HepG2 (cell line): ENCODE data around the gene UBXN6. TPM values are rescaled to one million over a fixed set of nuclear protein-coding genes. Genes with fewer than 3 reads are reported as not detected.

ENCODE experiments used
- BHLHE40 ChIP-seq: IDR thresholded peaks from 2 replicates; pipeline ENCODE4 v1.6.1; 2011; ENCODE audit warnings: low read length, improper control_type of control experiment
- ELK4 ChIP-seq: sonication (generic); formaldehyde crosslinking; IDR thresholded peaks from 2 replicates; pipeline ENCODE4 v1.9.0; 2021; ENCODE audit warnings: missing genetic modification reagents, borderline replicate concordance
- FLYWCH1 ChIP-seq: sonication (generic); formaldehyde crosslinking; IDR thresholded peaks from 2 replicates; pipeline ENCODE4 v1.8.1; 2023; ENCODE audit warnings: mild to moderate bottlenecking, missing genetic modification reagents
- GMEB1 ChIP-seq: sonication (generic); formaldehyde crosslinking; IDR thresholded peaks from 2 replicates; pipeline ENCODE4 v1.5.1; 2020; ENCODE audit warnings: missing genetic modification reagents, mild to moderate bottlenecking, borderline replicate concordance
- KDM3A ChIP-seq: IDR thresholded peaks from 2 replicates; pipeline ENCODE4 v1.6.1; 2018; ENCODE audit warnings: low read depth, missing compliant biosample characterization
- MXD4 ChIP-seq: IDR thresholded peaks from 2 replicates; pipeline ENCODE4 v1.6.1; 2016; ENCODE audit warnings: mild to moderate bottlenecking, missing biosample characterization, missing genetic modification reagents
- NFYC ChIP-seq: IDR thresholded peaks from 2 replicates; pipeline ENCODE4 v1.6.1; 2016; ENCODE audit warnings: missing genetic modification reagents, missing compliant biosample characterization
- NRL ChIP-seq: sonication (generic); formaldehyde crosslinking; IDR thresholded peaks from 2 replicates; pipeline ENCODE4 v1.5.0; 2020; ENCODE audit warnings: missing genetic modification reagents, mild to moderate bottlenecking, moderate library complexity, borderline replicate concordance
- PITX1 ChIP-seq: sonication (generic); formaldehyde crosslinking; IDR thresholded peaks from 2 replicates; pipeline ENCODE4 v1.5.1; 2020; ENCODE audit warnings: mild to moderate bottlenecking, missing genetic modification reagents
- RBM22 ChIP-seq: fragments of 200-400 bp; formaldehyde crosslinking; optimal IDR thresholded peaks from 2 replicates; pipeline ENCODE3; 2017; ENCODE audit warnings: mild to moderate bottlenecking, low read length, moderate library complexity
- SPEN ChIP-seq: sonication (generic); formaldehyde crosslinking; IDR thresholded peaks from 2 replicates; pipeline ENCODE4 v1.5.1; 2020; ENCODE audit warnings: low read depth, mild to moderate bottlenecking, missing genetic modification reagents
- TOE1 ChIP-seq: sonication (generic); formaldehyde crosslinking; IDR thresholded peaks from 2 replicates; pipeline ENCODE4 v1.4.0; 2020; ENCODE audit warnings: mild to moderate bottlenecking, missing genetic modification reagents
- UBTF ChIP-seq: sonication (generic); formaldehyde crosslinking; IDR thresholded peaks from 2 replicates; pipeline ENCODE4 v1.4.0; 2020; ENCODE audit warnings: mild to moderate bottlenecking, missing genetic modification reagents
- ZHX2 ChIP-seq, 2 experiments: sonication (generic) in 1 of 2; formaldehyde crosslinking in 1 of 2; IDR thresholded peaks; 2 replicates each; pipeline versions ENCODE4 v1.6.1 to v1.9.0; 2014 to 2022; ENCODE audit warnings: antibody characterized with exemption in 1 of 2, borderline replicate concordance in 1 of 2, inconsistent platforms in 1 of 2, low read depth in 1 of 2, missing genetic modification reagents in 1 of 2
- ZNF362 ChIP-seq: sonication (generic); formaldehyde crosslinking; IDR thresholded peaks from 2 replicates; pipeline ENCODE4 v1.4.0; 2020; ENCODE audit warnings: missing genetic modification reagents, mild to moderate bottlenecking, borderline replicate concordance
- polyA plus RNA-seq, 8 experiments: library from polyadenylated mRNA; depleted of rRNA in 3 of 8; stranded (reverse) in 7 of 8; unstranded in 1 of 8; fragments of >200 nt; fragmentation: Illumina TruSeq in 4 of 8; extraction: Trizol in 4 of 8; gene quantifications; 2 replicates each; pipeline versions ENCODE4 v1.2.1 to v1.2.3, GENCODE V29; 2011 to 2016; ENCODE audit warnings: low read depth in 4 of 8, missing spikeins in 1 of 8, mixed read lengths in 1 of 8; ENCODE audit not compliant: insufficient read depth in 1 of 8
- total RNA-seq, 5 experiments: library from RNA; depleted of rRNA; stranded (reverse); fragments of >200 nt; fragmentation: Illumina TruSeq; extraction: Trizol; gene quantifications; 2 replicates each; pipeline ENCODE4 v1.2.3, GENCODE V29; 2016; ENCODE audit warnings: low read depth in 1 of 5

The UBXN6 gene
- total and polyA plus RNA-seq, 2 of the 13 experiments (the other 11 are each of a cell fraction or from before 2014, with no cell fraction given), result 34.9 to 35.5 TPM

- TF ChIP-seq BHLHE40 (peak; percentile 82), GMEB1 (peak; percentile 76), ZNF362 (CRISPR knock-in tag) (peak; percentile 98), RBM22 (peak; percentile 98), ELK4 (peak; percentile 42; the same call in 1 of the 2 replicates), PITX1 (peak; percentile 27; the same call in 1 of the 2 replicates), TOE1 (CRISPR knock-in tag) (no peak), NFYC (CRISPR knock-in tag) (peak; percentile 58; the same call in 1 of the 2 replicates), MXD4 (CRISPR knock-in tag) (peak; percentile 58; the same call in 1 of the 2 replicates), SPEN (CRISPR knock-in tag) (peak; percentile 91), FLYWCH1 (CRISPR knock-in tag) (no peak), KDM3A (CRISPR knock-in tag) (peak; percentile 82; the same call in 1 of the 2 replicates), UBTF (CRISPR knock-in tag) (peak; percentile 32; the same call in 1 of the 2 replicates), ZHX2 (IDR thresholded peaks at IDR 0.05; ENCODE audit: low read depth) (peak; percentile 66; the same call in 1 of the 2 replicates), ZHX2 (CRISPR knock-in tag; IDR thresholded peaks at IDR 0.05; ENCODE audit: borderline replicate concordance) (no peak), NRL (CRISPR knock-in tag) (peak; percentile 30; the same call in 1 of the 2 replicates)
Measured at GRCh38 chr19:4457654-4458395, at the start of gene UBXN6 (continued).
